NCI-H2196 (cell line): ENCODE measurements around the gene MST1.

Experiments used
- DNase-seq: peaks from one replicate; lab custom pipeline; 2025; ENCODE audit not compliant: unreplicated experiment; lab: John Stamatoyannopoulos, UW

Gene MST1

GRCh38 chr3:49680493-49681231, 8.6 kb downstream of the MST1 start:
- DNase-seq = no peak

DNA sequence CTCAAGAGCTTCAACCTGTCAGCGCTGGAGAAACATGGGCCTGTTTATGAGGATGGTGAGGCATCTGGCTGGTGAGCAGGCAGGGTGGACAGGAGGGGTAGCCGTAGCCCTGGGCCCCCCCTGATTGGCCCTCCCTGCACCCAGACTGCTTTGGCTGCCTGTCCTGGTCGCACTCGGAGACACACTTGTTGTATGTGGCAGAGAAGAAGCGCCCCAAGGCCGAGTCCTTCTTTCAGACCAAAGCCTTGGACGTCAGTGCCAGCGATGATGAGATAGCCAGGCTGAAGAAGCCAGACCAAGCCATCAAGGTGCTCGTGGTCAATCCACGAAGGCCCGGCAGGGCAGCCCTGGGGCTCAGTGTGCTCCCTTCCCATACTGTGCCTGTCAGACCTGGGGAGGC, 13.4 kb downstream of the MST1 start:
- no peak for DNase-seq

- no peak for DNase-seq
These were observed 14.7 kb downstream of the MST1 start for GRCh38 chr3:49674497-49674983.

DNA sequence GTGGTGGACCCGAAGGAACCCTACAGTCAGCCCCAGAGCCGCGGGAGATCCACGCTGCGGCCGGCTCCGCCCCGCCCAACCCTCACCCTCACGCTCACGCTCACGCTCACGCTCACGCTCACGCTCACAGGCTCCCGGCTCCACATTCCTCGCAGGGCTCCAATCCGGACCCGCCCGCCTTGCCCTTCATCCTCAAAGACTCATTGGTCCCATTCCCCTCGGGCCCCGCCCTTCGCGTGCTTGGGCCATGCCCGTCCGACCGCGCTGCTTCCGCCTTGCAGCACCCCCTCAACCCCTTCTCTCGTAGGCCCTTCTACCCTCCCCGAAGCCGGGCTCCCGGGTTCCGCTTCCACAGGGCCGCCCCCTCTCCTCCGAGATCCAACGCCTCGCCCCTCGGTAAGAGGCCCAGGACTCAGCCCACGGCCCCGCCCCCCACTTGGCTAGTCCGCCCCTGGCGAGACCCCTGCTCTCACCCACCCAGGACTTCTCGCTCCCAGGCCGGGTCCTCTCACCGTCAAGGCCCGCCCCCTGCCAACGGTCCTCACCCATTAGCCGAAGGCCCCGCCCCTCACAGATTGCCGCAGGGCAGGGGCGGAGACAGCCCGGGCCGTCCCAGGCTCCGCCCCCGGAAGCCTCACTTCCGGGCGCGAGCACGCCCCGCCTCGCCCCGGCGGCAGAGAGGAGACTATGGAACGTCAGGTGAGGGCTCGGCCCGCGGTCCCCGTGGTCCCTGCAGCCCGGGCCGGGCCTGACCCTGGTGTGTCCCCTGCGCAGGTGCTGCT, 15.4 kb downstream of the MST1 start, which contains the start of gene APEH:
TSS of gene APEH (plus strand) at position 637 of the 782 bp plus-strand sequence. CDS start at position 688, 51 bp downstream.
- DNase-seq = no peak

GRCh38 chr3:49673121-49673714, 16.1 kb downstream of the MST1 start:
- no peak for DNase-seq

- no peak for DNase-seq
These were observed 17.7 kb downstream of the MST1 start for GRCh38 chr3:49671291-49672288.

GRCh38 chr3:49670940-49671290, 18.4 kb downstream of the MST1 start:
- no peak for DNase-seq

- DNase-seq = no peak
These were observed 19.9 kb downstream of the MST1 start for GRCh38 chr3:49669352-49669751.

GRCh38 chr3:49668861-49669260, 20.4 kb downstream of the MST1 start:
- DNase-seq = no peak

DNA sequence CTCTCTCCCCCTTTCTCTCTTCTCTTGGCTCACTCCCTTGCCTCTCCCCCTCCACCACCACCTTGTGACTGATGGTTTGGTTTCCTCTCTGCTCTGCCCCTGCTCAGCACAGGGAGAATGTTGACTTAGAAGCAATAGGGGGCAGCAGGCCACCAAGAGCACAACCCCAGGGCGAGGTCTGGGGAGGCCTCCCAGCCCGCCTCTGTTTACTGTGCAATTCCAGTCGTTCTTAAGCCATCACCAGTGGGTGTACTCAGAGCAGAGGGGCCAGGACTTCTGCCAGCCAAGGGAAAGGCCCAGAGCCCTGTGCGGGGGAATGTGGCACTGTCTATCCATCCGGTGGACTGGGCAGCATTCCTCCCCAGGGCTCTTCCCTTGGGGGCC, 20.9 kb downstream of the MST1 start:
- no peak for DNase-seq

DNA sequence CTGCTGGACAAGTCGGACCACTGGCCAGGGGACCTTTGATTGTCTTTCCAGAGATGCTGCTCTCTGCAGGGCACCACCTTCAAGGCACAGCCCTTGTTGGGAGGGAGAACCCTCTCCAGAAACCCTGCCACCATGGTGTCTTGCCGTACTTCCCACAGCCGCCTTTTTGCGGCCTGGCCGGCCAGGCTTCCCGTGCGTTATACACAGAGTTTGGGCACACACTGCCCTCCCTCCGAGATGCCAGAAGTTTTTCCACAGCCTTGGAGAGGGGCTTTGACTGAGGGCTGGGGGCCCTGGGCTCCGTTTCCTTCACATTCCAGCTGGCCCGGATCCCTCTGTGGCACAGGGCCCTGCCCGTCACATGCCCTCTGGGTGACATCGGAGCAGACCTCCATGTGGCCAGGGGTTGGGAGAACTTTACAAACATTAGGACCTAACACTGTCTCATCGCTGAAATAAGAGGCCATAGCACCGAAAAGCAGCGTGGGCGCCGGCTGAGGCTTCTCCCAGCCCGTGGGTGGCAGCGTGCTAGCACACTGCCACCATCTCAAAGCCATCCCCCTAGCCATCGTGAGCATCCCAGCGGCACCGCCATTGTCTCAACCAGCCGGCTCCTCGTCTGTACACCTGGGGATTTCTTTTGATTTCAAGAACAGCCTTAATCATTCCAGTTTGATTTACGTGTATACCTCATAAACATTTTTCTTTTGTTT, 21.4 kb downstream of the MST1 start:
- DNase-seq = no peak

DNA sequence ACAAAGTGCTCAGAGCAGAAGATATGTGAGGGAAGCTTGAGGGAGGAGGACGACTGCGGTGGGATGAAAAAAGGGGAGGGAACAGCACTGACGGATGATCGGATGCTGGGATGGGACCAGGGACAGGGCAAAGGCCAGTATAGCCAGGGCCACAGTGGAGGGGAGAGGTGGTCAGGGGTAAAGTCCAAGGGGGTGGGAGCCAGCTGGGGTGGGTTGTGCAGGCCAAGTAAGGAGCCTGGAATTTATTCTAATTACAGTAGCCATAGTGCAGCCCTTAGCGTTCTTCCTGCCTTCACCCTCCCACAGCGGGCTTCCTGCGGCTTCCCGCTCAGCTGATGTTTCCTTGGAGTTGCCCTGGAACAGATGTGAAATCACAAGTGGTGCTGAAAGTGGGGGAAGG, 22.7 kb downstream of the MST1 start:
- DNase-seq = no peak

DNA sequence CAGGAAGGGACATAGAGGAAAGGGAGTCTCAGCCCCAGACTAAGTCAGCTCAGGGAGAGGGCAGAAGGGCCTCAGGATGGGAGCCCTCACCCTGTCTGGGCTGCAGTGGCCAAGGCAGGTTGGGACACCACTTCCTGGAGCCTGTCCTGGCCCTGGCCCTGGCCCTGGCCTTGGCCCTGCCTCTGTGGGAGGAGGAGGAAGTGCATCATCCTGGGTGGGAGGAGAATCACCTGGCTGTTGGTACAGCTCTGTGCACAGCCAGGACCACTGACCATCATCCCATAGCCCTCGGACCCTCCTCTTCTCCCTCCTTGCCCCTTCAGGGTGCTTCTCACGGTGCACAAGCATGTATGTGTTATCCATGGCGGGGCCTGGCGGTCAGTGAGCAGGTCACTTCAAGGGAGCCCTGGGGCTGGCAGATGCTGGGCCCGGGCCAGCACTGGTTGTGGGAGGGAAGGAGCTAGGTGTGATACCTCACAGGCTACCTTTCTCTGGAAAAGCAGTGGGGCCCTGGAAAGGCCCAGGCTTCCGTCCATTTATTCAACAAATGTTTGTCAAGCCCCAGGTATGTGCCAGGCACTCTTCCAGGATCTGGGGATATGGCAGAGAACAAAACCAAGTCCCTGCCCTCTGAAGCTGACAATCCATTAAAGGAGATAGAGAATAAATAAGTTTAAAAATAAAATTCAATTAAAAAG, 23.3 kb downstream of the MST1 start:
- no peak for DNase-seq

GRCh38 chr3:49664300-49664699, 25.0 kb downstream of the MST1 start:
- no peak for DNase-seq

- no peak for DNase-seq
These were observed 25.4 kb downstream of the MST1 start for GRCh38 chr3:49663831-49664230.

DNA sequence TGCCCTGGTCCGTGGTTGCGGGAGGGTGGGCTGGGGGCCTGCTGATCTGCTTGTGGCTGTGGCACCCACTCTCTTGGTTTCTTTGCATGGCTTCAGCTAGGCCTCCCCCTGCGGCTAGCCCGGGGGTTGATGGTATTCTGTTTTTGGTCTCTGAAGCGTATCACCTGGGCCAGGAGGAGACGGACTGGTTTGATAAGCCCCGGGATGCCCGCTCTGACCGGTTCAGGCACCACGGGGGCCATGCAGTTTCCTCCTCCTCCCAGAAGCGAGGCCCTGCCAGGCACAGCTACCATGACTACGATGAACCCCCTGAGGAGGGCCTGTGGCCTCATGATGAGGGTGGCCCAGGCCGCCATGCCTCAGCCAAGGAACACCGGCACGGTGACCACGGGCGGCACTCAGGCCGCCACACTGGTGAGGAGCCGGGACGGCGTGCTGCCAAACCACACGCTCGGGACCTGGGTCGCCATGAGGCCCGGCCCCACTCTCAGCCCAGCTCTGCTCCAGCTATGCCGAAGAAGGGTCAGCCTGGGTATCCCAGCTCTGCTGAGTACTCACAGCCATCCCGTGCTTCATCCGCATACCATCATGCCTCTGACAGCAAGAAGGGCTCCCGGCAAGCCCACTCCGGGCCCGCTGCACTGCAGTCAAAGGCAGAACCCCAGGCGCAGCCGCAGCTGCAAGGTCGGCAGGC, 26.4 kb downstream of the MST1 start:
- DNase-seq = no peak

DNA sequence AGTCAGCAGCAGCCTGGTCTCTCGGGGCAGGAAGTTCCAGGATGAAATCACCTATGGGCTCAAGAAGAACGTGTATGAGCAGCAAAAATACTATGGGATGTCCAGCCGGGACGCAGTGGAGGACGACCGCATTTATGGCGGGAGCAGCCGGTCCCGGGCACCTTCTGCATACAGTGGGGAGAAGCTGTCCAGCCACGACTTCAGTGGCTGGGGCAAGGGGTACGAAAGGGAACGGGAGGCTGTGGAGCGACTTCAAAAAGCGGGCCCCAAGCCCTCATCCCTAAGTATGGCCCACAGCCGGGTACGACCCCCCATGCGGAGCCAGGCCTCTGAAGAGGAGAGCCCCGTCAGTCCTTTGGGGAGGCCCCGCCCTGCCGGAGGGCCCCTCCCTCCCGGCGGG, 27.3 kb downstream of the MST1 start:
- no peak for DNase-seq

GRCh38 chr3:49661281-49661680, 28.0 kb downstream of the MST1 start:
- DNase-seq = no peak

DNA sequence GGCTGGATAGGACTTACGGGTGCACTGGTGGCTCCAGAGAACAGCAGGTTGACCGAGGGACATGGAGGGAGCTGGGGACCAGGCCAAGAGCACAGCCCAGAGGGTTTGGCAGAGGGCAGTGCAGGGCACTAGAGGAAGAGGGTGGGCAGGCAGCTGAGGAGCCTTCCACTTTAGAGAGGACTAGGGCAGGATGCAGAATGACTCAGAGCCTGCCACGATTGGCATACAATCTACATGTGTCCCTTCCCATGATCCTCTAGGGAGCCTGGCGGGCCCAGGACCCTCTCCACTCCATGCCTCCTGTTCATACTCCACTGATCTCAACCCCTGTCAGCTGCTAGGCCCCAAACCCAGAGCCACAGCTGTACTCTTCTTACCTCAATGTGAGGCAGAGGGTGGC, 29.5 kb downstream of the MST1 start:
- DNase-seq = no peak
